Left lung (tissue), 10 donors: Measurements from ENCODE around the gene PLD1. TPM values are rescaled to one million over a fixed set of nuclear protein-coding genes. Genes with fewer than 3 reads are reported as not detected.

Source experiments
- ATAC-seq: fragments of 200-7000 bp; cut with Tn5 transposase; one replicate; pipeline ENCODE4 v1.9.1; 2020; ENCODE audit warnings: moderate library complexity
- DNase-seq, 4 donors: peaks; one replicate each; pipeline ENCODE4 v3.0.0-alpha.2; 2013 to 2020
- H3K27ac ChIP-seq, 2 donors: fragments of 200-600 bp; sonication (generic) in 1 of 2; one replicate each; pipeline versions ENCODE4 v1.5.0 to v1.8.0; 2020 to 2021
- H3K27me3 ChIP-seq, 2 donors: fragments of 200-600 bp; sonication (generic) in 1 of 2; one replicate each; pipeline versions ENCODE4 v1.5.0 to v1.8.0; 2020 to 2021
- H3K36me3 ChIP-seq, 2 donors: fragments of 200-600 bp; sonication (generic) in 1 of 2; one replicate each; pipeline versions ENCODE4 v1.5.0 to v1.8.0; 2020 to 2021
- H3K4me1 ChIP-seq, 2 donors: fragments of 200-600 bp; one replicate each; pipeline ENCODE4 v1.8.0; 2021
- H3K4me3 ChIP-seq, 2 donors: fragments of 200-600 bp; sonication (generic) in 1 of 2; one replicate each; pipeline versions ENCODE4 v1.5.0 to v1.8.0; 2020 to 2021; ENCODE audit warnings: mild to moderate bottlenecking in 1 of 2
- H3K9me3 ChIP-seq, 2 donors: fragments of 200-600 bp; sonication (generic) in 1 of 2; one replicate each; pipeline versions ENCODE4 v1.5.0 to v1.8.0; 2020 to 2021
- intact Hi-C, 2 donors: fragments of 100-400 bp; cut with DNase I; formaldehyde crosslinking; loops; one replicate each; pipeline versions ENCODE4 v1.11.2 to v1.14.2; 2022
- polyA plus RNA-seq, 6 donors: library from polyadenylated mRNA; unstranded; fragments of 120-200 nt; gene quantifications; one replicate each; pipeline ENCODE4 v1.2.1, GENCODE V29; 2013; ENCODE audit not compliant: insufficient read length in 6 of 6
- total RNA-seq, 2 donors: library from RNA; stranded (reverse); fragmentation: NEBNext Ultra II Directional; extraction: Animal tissue kit (Norgen Biotek cat#: 25700); gene quantifications; one replicate each; pipeline ENCODE4 v1.2.1, GENCODE V29; 2021
- TF ChIP-seq, protein P1 (sequence below), 2 donors: fragments of 200-600 bp; sonication (generic) in 1 of 2; IDR thresholded peaks; one replicate each; pipeline versions ENCODE4 v1.5.0 to v1.8.0; 2021; ENCODE audit warnings: antibody characterized with exemption in 2 of 2
- donor health status: DM: no; HTN: yes; CAD: no.
- donor health status: DM: no; HTN: no; CAD: no.

Gene PLD1
- total and polyA plus RNA-seq, 8 donors, result 2.9 to 18.7 (median 5.8) TPM

DNA sequence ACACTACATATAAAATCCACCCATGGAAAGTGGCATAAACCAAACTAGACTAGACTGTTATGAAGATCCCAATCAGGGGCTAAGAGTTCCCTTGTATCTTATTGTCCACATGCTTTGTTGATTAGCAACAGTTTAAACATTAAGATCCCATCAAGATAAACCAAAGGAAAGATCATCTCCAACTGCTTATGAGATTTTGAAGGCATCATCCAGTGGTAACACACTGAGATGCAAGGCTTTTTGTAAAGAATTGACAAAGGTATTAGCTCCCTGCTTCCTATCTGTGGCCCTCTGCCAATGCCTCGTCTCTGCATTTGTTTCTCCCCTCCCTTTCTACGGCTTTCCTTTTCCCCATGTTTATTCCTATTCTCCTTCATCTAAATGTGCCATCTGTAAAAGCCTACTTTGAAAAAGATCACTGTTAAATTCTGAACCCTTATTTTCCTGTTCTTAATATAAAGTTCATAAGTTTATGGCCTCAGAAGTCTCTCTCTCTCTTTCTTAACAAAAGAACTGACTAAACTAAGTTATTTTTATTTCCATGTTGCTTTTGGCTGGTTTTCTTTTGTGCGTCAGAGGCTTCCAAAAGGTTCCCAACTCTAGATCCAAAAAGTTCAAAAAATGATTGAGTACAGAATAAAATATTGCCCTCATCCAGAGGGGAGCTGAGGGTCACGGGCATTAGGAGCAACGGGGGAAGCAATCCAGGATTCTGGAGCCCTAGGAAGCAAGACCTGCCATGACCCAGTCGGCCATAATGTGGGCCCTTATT lies 5.5 kb downstream of the PLD1 start:
- TF ChIP-seq, protein P1, sequence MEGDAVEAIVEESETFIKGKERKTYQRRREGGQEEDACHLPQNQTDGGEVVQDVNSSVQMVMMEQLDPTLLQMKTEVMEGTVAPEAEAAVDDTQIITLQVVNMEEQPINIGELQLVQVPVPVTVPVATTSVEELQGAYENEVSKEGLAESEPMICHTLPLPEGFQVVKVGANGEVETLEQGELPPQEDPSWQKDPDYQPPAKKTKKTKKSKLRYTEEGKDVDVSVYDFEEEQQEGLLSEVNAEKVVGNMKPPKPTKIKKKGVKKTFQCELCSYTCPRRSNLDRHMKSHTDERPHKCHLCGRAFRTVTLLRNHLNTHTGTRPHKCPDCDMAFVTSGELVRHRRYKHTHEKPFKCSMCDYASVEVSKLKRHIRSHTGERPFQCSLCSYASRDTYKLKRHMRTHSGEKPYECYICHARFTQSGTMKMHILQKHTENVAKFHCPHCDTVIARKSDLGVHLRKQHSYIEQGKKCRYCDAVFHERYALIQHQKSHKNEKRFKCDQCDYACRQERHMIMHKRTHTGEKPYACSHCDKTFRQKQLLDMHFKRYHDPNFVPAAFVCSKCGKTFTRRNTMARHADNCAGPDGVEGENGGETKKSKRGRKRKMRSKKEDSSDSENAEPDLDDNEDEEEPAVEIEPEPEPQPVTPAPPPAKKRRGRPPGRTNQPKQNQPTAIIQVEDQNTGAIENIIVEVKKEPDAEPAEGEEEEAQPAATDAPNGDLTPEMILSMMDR (IDR thresholded peaks at IDR 0.05), result no peak
- ATAC-seq, result no peak
- Histone ChIP-seq H3K4me3 (no peak overlapping the region), H3K27me3 (no peaks in the 10 kb centered on the region), H3K27ac (peak overlapping the region; percentile 13 to 23), H3K4me1 (peaks cover 0 to 68% of the 10 kb centered on the region in 2 donors), H3K36me3 (no peaks in the 10 kb centered on the region), H3K9me3 (no peaks in the 10 kb centered on the region)
- DNase-seq, result no peak
- intact Hi-C loops, result no loop called here

DNA sequence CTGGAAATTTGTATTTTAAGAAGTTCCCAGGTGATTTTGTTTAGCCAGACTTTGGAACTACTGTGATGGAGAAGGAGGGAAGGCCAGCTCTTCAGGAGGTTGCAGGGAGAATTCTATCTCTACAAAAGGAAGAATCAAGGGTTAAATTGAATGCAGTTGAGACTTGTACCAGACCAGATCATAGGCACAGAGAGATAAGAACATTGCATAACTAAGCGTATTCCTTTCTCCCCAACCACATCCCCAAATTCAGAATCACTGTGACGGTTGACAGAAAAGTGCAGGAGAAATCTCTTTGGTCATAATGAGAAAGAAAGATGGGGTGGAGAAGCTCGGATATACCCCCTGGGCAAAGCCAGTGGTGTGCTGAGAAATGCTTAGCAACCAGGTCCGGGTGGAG lies 7.2 kb downstream of the PLD1 start:
- intact Hi-C loops, result no loop called here
- H3K4me3 ChIP-seq, result no peak overlapping the region
- H3K9me3 ChIP-seq, result no peaks in the 10 kb centered on the region
- no peaks in the 10 kb centered on the region for H3K36me3 ChIP-seq
- H3K4me1 ChIP-seq, result peaks cover 0 to 59% of the 10 kb centered on the region in 2 donors
- DNase-seq (no peak), ATAC-seq (no peak)
- H3K27ac ChIP-seq, result no peak overlapping the region
- no peaks in the 10 kb centered on the region for H3K27me3 ChIP-seq
- TF ChIP-seq, protein P1 (IDR thresholded peaks at IDR 0.05), result no peak

DNA sequence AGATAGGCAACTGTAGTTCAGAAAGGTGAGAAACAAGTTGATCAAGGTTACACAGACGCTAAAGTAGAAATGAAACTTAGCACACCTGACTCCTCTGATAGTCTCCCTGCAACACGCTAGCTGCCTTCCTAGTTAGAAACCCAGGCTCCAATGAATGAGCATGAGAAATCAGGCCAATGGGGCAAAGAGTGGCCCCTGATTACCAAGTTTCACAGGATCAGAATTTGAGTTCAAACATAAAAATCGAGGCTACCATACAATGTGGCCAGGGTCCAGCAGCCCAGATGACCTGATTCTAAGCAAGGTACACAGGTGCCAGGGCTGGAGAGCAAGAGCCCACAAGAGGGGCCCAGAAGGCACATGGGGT lies 7.7 kb downstream of the PLD1 start:
- no peak overlapping the region for H3K27ac ChIP-seq
- TF ChIP-seq, protein P1 (IDR thresholded peaks at IDR 0.05), result no peak
- no peaks in the 10 kb centered on the region for H3K36me3 ChIP-seq
- peaks cover 0 to 61% of the 10 kb centered on the region in 2 donors for H3K4me1 ChIP-seq
- ATAC-seq, result no peak
- H3K4me3 ChIP-seq, result no peak overlapping the region
- H3K27me3 ChIP-seq, result no peaks in the 10 kb centered on the region
- no peaks in the 10 kb centered on the region for H3K9me3 ChIP-seq
- DNase-seq, result no peak
- intact Hi-C loops, result no loop called here

DNA sequence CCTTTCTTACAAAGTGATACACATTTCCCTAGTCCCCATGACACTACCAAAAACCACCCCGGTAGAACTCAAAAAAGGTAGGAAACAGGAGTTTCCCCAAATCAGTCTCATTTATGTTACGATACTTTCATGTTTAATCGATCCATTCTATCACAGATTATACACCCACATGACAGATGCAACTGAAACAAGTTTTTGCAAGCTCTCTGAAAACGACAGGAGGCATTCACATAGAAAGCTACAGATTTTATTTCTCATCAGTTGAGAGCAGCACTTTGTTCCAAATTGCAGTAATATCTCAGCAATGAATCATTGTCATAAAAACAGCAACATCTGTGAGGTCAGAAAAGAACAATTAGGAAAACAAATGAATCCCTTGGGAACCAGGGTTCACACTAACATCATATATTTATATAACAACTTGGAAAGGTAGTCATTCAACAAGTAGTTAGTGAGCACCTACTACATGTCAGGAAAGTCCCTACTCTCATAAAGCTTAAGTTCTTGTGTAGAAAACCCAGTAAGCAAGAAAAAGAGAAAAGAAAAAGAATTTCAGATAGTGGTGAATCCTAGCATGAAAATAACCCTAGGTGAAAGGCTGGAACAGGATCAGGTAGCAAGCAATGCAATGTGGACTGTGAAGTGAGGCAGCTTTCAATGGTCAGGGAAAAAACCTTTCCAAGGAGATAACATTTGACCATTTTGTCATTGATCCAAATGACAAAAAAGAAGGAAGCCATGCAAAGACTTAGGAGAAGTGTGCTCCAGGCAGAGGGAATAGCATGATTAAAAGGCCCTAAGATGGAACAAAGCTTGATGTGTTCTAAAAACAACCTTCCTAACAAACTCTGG lies 8.3 kb downstream of the PLD1 start:
- Histone ChIP-seq H3K9me3 (no peaks in the 10 kb centered on the region), H3K4me3 (no peak overlapping the region), H3K27ac (no peak overlapping the region), H3K27me3 (no peaks in the 10 kb centered on the region), H3K4me1 (peaks cover 0 to 64% of the 10 kb centered on the region in 2 donors), H3K36me3 (no peaks in the 10 kb centered on the region)
- intact Hi-C loops, result no loop called here
- ATAC-seq, result no peak
- no peak for DNase-seq
- TF ChIP-seq, protein P1 (IDR thresholded peaks at IDR 0.05), result no peak

DNA sequence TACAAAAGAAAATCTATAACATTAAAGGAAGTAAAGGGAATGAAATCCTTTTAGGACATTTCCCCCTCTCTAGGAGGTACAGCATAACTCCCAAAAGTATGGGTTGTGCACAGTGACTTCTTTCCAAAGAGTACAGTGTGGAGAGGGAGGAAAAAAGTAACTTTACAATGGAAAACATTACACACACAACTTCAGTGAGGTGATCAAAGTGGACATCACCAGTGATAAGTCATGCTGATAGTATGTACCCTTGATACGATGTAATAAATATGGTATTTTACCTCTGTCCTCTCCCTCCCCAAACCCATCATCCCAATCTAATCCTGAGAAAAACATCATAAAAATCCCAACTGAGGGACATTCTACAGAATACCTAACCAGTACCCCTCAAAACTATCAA lies 10.8 kb downstream of the PLD1 start:
- H3K27ac ChIP-seq, result no peak overlapping the region
- no peak for ATAC-seq

More for the DNA sequence above, 10.8 kb downstream of the PLD1 start:
- DNase-seq, result no peak
- Histone ChIP-seq H3K4me1 (peaks cover 0 to 41% of the 10 kb centered on the region in 2 donors), H3K4me3 (no peak overlapping the region), H3K27me3 (no peaks in the 10 kb centered on the region), H3K36me3 (no peaks in the 10 kb centered on the region), H3K9me3 (no peaks in the 10 kb centered on the region)
- intact Hi-C loops, result no loop called here
- TF ChIP-seq, protein P1 (IDR thresholded peaks at IDR 0.05), result no peak
